SU-DHL-6 (cell line): ENCODE data around the gene NADK2.

ENCODE experiments used
- EZH2phosphoT487 ChIP-seq: fragments of 200-600 bp; sonication (generic), shearing (Covaris generic); conservative IDR thresholded peaks from 2 replicates; pipeline ENCODE4 v1.6.1; 2018; ENCODE audit warnings: mild to moderate bottlenecking, antibody characterized with exemption, low read length, moderate library complexity, mixed read lengths
- TF ChIP-seq, protein P1 (sequence below): fragments of 200-600 bp; sonication (generic); IDR thresholded peaks from one replicate; pipeline ENCODE4 v1.5.1; 2017; ENCODE audit warnings: antibody characterized with exemption, mild to moderate bottlenecking, low read length, moderate library complexity; ENCODE audit not compliant: insufficient read depth, poor library complexity, severe bottlenecking

- TF ChIP-seq, protein P1, sequence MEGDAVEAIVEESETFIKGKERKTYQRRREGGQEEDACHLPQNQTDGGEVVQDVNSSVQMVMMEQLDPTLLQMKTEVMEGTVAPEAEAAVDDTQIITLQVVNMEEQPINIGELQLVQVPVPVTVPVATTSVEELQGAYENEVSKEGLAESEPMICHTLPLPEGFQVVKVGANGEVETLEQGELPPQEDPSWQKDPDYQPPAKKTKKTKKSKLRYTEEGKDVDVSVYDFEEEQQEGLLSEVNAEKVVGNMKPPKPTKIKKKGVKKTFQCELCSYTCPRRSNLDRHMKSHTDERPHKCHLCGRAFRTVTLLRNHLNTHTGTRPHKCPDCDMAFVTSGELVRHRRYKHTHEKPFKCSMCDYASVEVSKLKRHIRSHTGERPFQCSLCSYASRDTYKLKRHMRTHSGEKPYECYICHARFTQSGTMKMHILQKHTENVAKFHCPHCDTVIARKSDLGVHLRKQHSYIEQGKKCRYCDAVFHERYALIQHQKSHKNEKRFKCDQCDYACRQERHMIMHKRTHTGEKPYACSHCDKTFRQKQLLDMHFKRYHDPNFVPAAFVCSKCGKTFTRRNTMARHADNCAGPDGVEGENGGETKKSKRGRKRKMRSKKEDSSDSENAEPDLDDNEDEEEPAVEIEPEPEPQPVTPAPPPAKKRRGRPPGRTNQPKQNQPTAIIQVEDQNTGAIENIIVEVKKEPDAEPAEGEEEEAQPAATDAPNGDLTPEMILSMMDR: no peak
- no peak for TF ChIP-seq EZH2phosphoT487
Observed at GRCh38 chr5:36198281-36198680, 43.4 kb downstream of the NADK2 start.
